Endodermal cell (in vitro differentiated cells): ENCODE results near the gene CHN2. TPM values are rescaled to one million over a fixed set of nuclear protein-coding genes. Genes with fewer than 3 reads are reported as not detected.
A peak's percentile ranks its signal among the peaks of the same experiment; 100 is the strongest.

Source experiments
- DNase-seq: peaks from one replicate; pipeline ENCODE4 v3.0.0-alpha.2; 2017
- H3K27ac ChIP-seq: 2 replicates; pipeline ENCODE4 v1.5.1; 2013; ENCODE audit warnings: mild to moderate bottlenecking, low read depth, low read length, moderate library complexity
- H3K27me3 ChIP-seq: 2 replicates; pipeline ENCODE4 v1.6.1; 2013; ENCODE audit warnings: mild to moderate bottlenecking, low read length, moderate library complexity; ENCODE audit not compliant: insufficient read depth, control insufficient read depth, poor library complexity, severe bottlenecking
- H3K36me3 ChIP-seq: 2 replicates; pipeline ENCODE4 v1.7.0; 2013; ENCODE audit warnings: mild to moderate bottlenecking, low read length, moderate library complexity; ENCODE audit not compliant: control insufficient read depth, insufficient read depth
- H3K4me1 ChIP-seq: one replicate; pipeline ENCODE4 v1.7.0; 2013; ENCODE audit warnings: low read length; ENCODE audit not compliant: control insufficient read depth, insufficient read depth
- H3K4me3 ChIP-seq: 2 replicates; pipeline ENCODE4 v1.5.1; 2013; ENCODE audit warnings: mild to moderate bottlenecking, low read length, moderate library complexity
- H3K9ac ChIP-seq: 2 replicates; pipeline ENCODE4 v1.6.1; 2013; ENCODE audit warnings: mild to moderate bottlenecking, low read length, moderate library complexity; ENCODE audit not compliant: poor library complexity, severe bottlenecking; ENCODE audit errors: extremely low read depth
- H3K9me3 ChIP-seq: 2 replicates; pipeline ENCODE4 v1.6.1; 2013; ENCODE audit warnings: mild to moderate bottlenecking, low read length, moderate library complexity; ENCODE audit not compliant: control insufficient read depth
- H3K27ac Mint-ChIP-seq: 2 replicates; pipeline ENCODE4 v1.8.0; 2020; ENCODE audit warnings: mixed read lengths
- H3K27me3 Mint-ChIP-seq: 2 replicates; pipeline ENCODE4 v1.8.0; 2021; ENCODE audit warnings: mild to moderate bottlenecking, mixed read lengths; ENCODE audit not compliant: insufficient read depth
- H3K36me3 Mint-ChIP-seq: 2 replicates; pipeline ENCODE4 v1.8.0; 2020; ENCODE audit warnings: low read depth, mixed read lengths
- H3K4me1 Mint-ChIP-seq: 2 replicates; pipeline ENCODE4 v1.8.0; 2020; ENCODE audit warnings: mixed read lengths
- H3K4me3 Mint-ChIP-seq: 2 replicates; pipeline ENCODE4 v1.8.0; 2020; ENCODE audit warnings: mild to moderate bottlenecking, moderate library complexity, mixed read lengths
- H3K9me3 Mint-ChIP-seq: 2 replicates; pipeline ENCODE4 v1.8.0; 2020; ENCODE audit warnings: mild to moderate bottlenecking, mixed read lengths
- CTCF ChIP-seq: fragments of 200-600 bp; sonication (generic); conservative IDR thresholded peaks from 2 replicates; pipeline ENCODE4 v1.5.0; 2021; ENCODE audit warnings: antibody characterized with exemption, mild to moderate bottlenecking
- WGBS, 2 experiments: methylation state at CpG; one replicate each; pipeline versions ENCODE4 v1.1.5 to v1.1.7; 2013; ENCODE audit warnings: missing lambda C conversion rate in 2 of 2, mixed read lengths in 1 of 2; ENCODE audit not compliant: insufficient coverage in 1 of 2, insufficient read length in 1 of 2; 5-methylcytosine and 5-hydroxymethylcytosine counted together
- total RNA-seq, 2 donors: library from RNA; stranded (reverse); fragmentation: NEBNext Ultra II Directional in 1 of 2; extraction: Animal tissue kit (Norgen Biotek cat#: 25700) in 1 of 2; gene quantifications; 2 replicates in 1 of 2; 3 replicates in 1 of 2; pipeline ENCODE4 v1.2.1, GENCODE V29; 2021

CHN2 gene
- total RNA-seq, 2 donors from 2014 or later = 14.0 to 14.1 TPM

GRCh38 chr7:29196191-29196590 is 1.6 kb downstream of the CHN2 start:
- H3K4me3 Mint-ChIP-seq = peak overlapping the region; percentile 66
- peaks cover 61% of the 10 kb centered on the region for H3K4me1 Mint-ChIP-seq
- no peak overlapping the region for H3K27ac Mint-ChIP-seq
- WGBS, 2 experiments = 72 to 86% methylated on average over 4 of the region's 4 CpGs
- no peaks in the 10 kb centered on the region for H3K9me3 Mint-ChIP-seq
- Histone ChIP-seq H3K4me3 (peak overlapping the region; percentile 59), H3K9me3 (no peaks in the 10 kb centered on the region), H3K36me3 (no peaks in the 10 kb centered on the region), H3K4me1 (peaks cover 15% of the 10 kb centered on the region), H3K9ac (no peak overlapping the region), H3K27ac (no peak overlapping the region), H3K27me3 (peaks cover 37% of the 10 kb centered on the region)
- H3K36me3 Mint-ChIP-seq = no peaks in the 10 kb centered on the region
- no peak for DNase-seq
- no peak for TF ChIP-seq CTCF
- peaks cover 67% of the 10 kb centered on the region for H3K27me3 Mint-ChIP-seq

- peaks cover 34% of the 10 kb centered on the region for H3K27me3 ChIP-seq
- no peak for TF ChIP-seq CTCF
- H3K9ac ChIP-seq = no peak overlapping the region
- Mint-ChIP-seq H3K4me3 (no peak overlapping the region), H3K27ac (no peak overlapping the region), H3K36me3 (no peaks in the 10 kb centered on the region), H3K9me3 (no peaks in the 10 kb centered on the region), H3K27me3 (peaks cover 58% of the 10 kb centered on the region), H3K4me1 (peaks cover 52% of the 10 kb centered on the region)
- H3K36me3 ChIP-seq = no peaks in the 10 kb centered on the region
- no peak overlapping the region for H3K27ac ChIP-seq
- peak overlapping the region; percentile 59 for H3K4me3 ChIP-seq
- no peaks in the 10 kb centered on the region for H3K9me3 ChIP-seq
- no peak for DNase-seq
- 74 to 100% methylated on average over 1 to 3 of the region's 3 CpGs for WGBS, 2 experiments
- peaks cover 15% of the 10 kb centered on the region for H3K4me1 ChIP-seq
Measured at GRCh38 chr7:29196971-29197595, 2.5 kb downstream of the CHN2 start.

- no peak overlapping the region for H3K27ac ChIP-seq
- H3K9ac ChIP-seq = no peak overlapping the region
- Mint-ChIP-seq H3K9me3 (no peaks in the 10 kb centered on the region), H3K4me1 (peaks cover 46% of the 10 kb centered on the region), H3K36me3 (no peaks in the 10 kb centered on the region), H3K27me3 (peaks cover 50% of the 10 kb centered on the region), H3K27ac (no peak overlapping the region), H3K4me3 (no peak overlapping the region)
- peaks cover 25% of the 10 kb centered on the region for H3K27me3 ChIP-seq
- no peaks in the 10 kb centered on the region for H3K9me3 ChIP-seq
- DNase-seq = no peak
- no peaks in the 10 kb centered on the region for H3K36me3 ChIP-seq
- 88 to 94% methylated on average over 3 of the region's 3 CpGs for WGBS, 2 experiments
- peaks cover 15% of the 10 kb centered on the region for H3K4me1 ChIP-seq
- H3K4me3 ChIP-seq = no peak overlapping the region
- no peak for TF ChIP-seq CTCF
Measured at GRCh38 chr7:29197916-29198315, 3.3 kb downstream of the CHN2 start.
